ENCODE measurements around the gene ZNF521. TPM values are rescaled to one million over a fixed set of nuclear protein-coding genes. Genes with fewer than 3 reads are reported as not detected.

ZNF521 gene
- total and polyA plus RNA-seq, 9 donors = 24.3 to 51.3 (median 44.1) TPM

DNA sequence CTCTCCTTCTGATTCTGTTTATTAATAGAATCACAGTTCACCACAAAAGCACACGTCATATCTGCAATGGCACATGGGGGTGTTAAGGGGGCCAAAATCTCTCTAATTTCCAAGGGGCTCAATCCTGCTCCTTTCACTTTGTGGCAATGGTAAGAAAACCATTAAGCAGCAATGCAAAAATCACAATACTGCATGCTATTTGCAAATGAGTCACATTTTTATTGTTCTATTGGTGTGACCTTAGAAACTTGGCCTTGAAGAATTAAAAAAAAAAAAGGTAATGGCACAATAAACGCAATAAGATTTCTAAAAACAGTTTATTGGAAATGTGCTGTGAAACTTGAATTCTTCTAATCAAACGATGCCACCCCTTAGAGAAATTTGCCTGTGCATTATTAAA lies 251.5 kb downstream of the ZNF521 start:
- peaks cover 14% of the 10 kb centered on the region for H3K4me1 ChIP-seq (ENCODE audit: insufficient read depth)
- DNase-seq = no peak
- TF ChIP-seq POLR2A (IDR thresholded peaks at IDR 0.05) (no peak), EP300 (IDR thresholded peaks at IDR 0.05) (no peak)
- TF ChIP-seq, protein P1, sequence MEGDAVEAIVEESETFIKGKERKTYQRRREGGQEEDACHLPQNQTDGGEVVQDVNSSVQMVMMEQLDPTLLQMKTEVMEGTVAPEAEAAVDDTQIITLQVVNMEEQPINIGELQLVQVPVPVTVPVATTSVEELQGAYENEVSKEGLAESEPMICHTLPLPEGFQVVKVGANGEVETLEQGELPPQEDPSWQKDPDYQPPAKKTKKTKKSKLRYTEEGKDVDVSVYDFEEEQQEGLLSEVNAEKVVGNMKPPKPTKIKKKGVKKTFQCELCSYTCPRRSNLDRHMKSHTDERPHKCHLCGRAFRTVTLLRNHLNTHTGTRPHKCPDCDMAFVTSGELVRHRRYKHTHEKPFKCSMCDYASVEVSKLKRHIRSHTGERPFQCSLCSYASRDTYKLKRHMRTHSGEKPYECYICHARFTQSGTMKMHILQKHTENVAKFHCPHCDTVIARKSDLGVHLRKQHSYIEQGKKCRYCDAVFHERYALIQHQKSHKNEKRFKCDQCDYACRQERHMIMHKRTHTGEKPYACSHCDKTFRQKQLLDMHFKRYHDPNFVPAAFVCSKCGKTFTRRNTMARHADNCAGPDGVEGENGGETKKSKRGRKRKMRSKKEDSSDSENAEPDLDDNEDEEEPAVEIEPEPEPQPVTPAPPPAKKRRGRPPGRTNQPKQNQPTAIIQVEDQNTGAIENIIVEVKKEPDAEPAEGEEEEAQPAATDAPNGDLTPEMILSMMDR (IDR thresholded peaks at IDR 0.05) = no peak
- no peak overlapping the region for H3K27ac ChIP-seq
- WGBS, 3 donors = 25 to 38% (median 32%) methylated on average over 3 of the region's 3 CpGs
- H3K27me3 ChIP-seq = no peaks in the 10 kb centered on the region
- H3K4me3 ChIP-seq = no peak overlapping the region
- intact Hi-C loops (cut with DNase I) = no loop called here
- no peaks in the 10 kb centered on the region for H3K36me3 ChIP-seq
- no peaks in the 10 kb centered on the region for H3K9me3 ChIP-seq

DNA sequence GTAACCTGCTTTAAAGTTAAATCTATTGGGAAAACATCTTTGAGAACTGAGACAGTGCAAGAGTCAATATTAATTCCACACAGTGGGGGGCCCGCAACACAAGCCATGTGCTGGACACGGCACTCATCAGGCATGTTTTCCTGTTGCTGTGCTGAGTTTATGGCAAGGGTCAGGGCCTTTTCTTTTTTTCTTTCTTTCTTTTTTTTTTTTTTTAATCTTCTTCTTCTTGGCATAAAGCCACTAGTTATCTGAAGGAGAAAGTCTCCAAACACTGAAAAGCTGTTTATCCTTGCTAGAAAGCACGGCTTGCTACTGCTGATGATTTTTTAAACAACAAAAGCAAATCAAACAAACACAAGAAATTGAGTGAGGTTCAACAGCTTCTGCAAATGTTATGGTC lies 252.1 kb downstream of the ZNF521 start:
- Histone ChIP-seq H3K36me3 (no peaks in the 10 kb centered on the region), H3K4me1 (ENCODE audit: insufficient read depth) (peaks cover 14% of the 10 kb centered on the region), H3K27ac (no peak overlapping the region), H3K27me3 (no peaks in the 10 kb centered on the region), H3K4me3 (no peak overlapping the region), H3K9me3 (no peaks in the 10 kb centered on the region)
- 5 to 16% (median 12%) methylated on average over 3 of the region's 3 CpGs for WGBS, 3 donors
- intact Hi-C loops (cut with DNase I) = no loop called here
- peak; percentile 50 to 68 (median 52) for DNase-seq
- TF ChIP-seq POLR2A (IDR thresholded peaks at IDR 0.05) (no peak), EP300 (IDR thresholded peaks at IDR 0.05) (no peak)
- TF ChIP-seq, protein P1 (IDR thresholded peaks at IDR 0.05) = no peak

DNA sequence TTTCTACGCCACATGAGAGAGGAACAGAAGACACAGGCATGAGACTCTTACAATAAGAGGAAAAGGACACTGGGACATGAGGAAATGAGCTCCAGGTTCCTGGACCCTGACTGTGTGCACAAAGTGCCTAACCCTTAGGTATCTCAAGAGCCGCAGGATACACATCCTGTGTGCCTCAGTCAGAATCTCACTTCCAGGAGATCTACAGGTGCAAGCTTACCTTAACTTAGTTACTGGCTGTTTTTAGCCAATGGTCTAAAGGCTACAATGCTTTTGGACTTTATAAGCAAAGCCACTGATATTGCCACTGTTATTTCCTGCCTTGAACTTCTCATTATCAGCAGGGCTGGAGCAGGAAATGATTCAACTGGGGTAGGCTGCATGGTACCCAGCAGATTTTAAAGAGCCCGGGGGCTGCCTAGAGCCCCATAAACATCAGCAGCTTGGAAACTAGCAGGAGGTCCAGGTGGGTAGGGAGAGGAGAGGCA lies 254.4 kb downstream of the ZNF521 start:
- Histone ChIP-seq H3K4me3 (no peak overlapping the region), H3K27me3 (no peaks in the 10 kb centered on the region), H3K36me3 (no peaks in the 10 kb centered on the region), H3K4me1 (ENCODE audit: insufficient read depth) (peaks cover 14% of the 10 kb centered on the region), H3K27ac (no peak overlapping the region), H3K9me3 (no peaks in the 10 kb centered on the region)
- 69 to 75% (median 73%) methylated on average over 3 of the region's 3 CpGs for WGBS, 3 donors
- intact Hi-C loops (cut with DNase I) = no loop called here
- TF ChIP-seq EP300 (IDR thresholded peaks at IDR 0.05) = no peak
- TF ChIP-seq POLR2A (IDR thresholded peaks at IDR 0.05) = no peak
- TF ChIP-seq, protein P1 (IDR thresholded peaks at IDR 0.05) = no peak
- DNase-seq = no peak

DNA sequence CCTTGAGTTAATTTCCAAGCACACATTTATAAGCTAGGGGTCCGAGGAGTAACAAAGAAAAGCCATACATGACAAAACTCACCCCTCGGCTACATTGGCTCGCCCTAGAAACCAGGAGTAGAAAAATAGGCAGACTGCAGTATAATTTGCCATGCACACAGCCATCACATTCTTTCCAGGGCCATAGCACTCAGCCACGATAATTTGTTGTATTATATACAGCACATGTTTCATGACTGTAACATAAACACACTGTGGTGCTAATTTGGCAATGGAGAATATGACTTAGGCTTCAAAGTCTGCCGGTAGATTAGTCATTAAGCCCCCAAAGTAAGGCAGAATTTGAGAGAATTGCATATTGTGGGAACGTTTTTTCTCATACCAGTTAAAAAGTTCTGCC lies 254.9 kb downstream of the ZNF521 start:
- Histone ChIP-seq H3K27me3 (no peaks in the 10 kb centered on the region), H3K4me3 (no peak overlapping the region), H3K36me3 (no peaks in the 10 kb centered on the region), H3K27ac (no peak overlapping the region), H3K4me1 (ENCODE audit: insufficient read depth) (peaks cover 14% of the 10 kb centered on the region), H3K9me3 (no peaks in the 10 kb centered on the region)
- WGBS, 3 donors = 77 to 85% (median 78%) methylated on average over 6 of the region's 6 CpGs
- TF ChIP-seq, protein P1 (IDR thresholded peaks at IDR 0.05) = no peak
- TF ChIP-seq POLR2A (IDR thresholded peaks at IDR 0.05) (no peak), EP300 (IDR thresholded peaks at IDR 0.05) (no peak)
- intact Hi-C loops (cut with DNase I) = no loop called here
- no peak for DNase-seq
